SK-N-DZ (cell line): ENCODE results near the gene KDM4B.
A peak's percentile ranks its signal among the peaks of the same experiment; 100 is the strongest.

Source experiments
- DNase-seq: peaks from one replicate; pipeline ENCODE4 v3.0.0-alpha.2; 2015; ENCODE audit warnings: low spot score

Gene KDM4B

GRCh38 chr19:5120321-5120720, 151.4 kb downstream of the KDM4B start:
- no peak for DNase-seq

- no peak for DNase-seq
Measured at GRCh38 chr19:5120833-5121232, 151.9 kb downstream of the KDM4B start.

GRCh38 chr19:5121266-5122120, 152.6 kb downstream of the KDM4B start:
- DNase-seq = no peak

GRCh38 chr19:5122121-5122400, 153.1 kb downstream of the KDM4B start:
- DNase-seq = no peak

GRCh38 chr19:5122671-5123409, 153.9 kb downstream of the KDM4B start:
- no peak for DNase-seq

GRCh38 chr19:5123646-5124045, 154.7 kb downstream of the KDM4B start:
- DNase-seq = no peak

- DNase-seq = no peak
Measured at GRCh38 chr19:5124111-5124855, 155.4 kb downstream of the KDM4B start.

GRCh38 chr19:5125376-5125775, 156.5 kb downstream of the KDM4B start:
- no peak for DNase-seq

- DNase-seq = no peak
Measured at GRCh38 chr19:5125797-5126497, 157.0 kb downstream of the KDM4B start.

GRCh38 chr19:5126498-5127223, 157.7 kb downstream of the KDM4B start:
- no peak for DNase-seq

GRCh38 chr19:5127717-5128116, 158.8 kb downstream of the KDM4B start:
- DNase-seq = peak; percentile 56

GRCh38 chr19:5128251-5128935, 159.5 kb downstream of the KDM4B start:
- DNase-seq = peak; percentile 40

GRCh38 chr19:5128936-5129389, 160.1 kb downstream of the KDM4B start:
- no peak for DNase-seq

GRCh38 chr19:5129691-5130090, 160.8 kb downstream of the KDM4B start:
- DNase-seq = no peak

- DNase-seq = no peak
Measured at GRCh38 chr19:5130371-5131030, 161.6 kb downstream of the KDM4B start.

- DNase-seq = no peak
Measured at GRCh38 chr19:5131031-5131505, 162.2 kb downstream of the KDM4B start.

- DNase-seq = no peak
Measured at GRCh38 chr19:5131506-5132205, 162.7 kb downstream of the KDM4B start.

GRCh38 chr19:5132206-5132560, 163.3 kb downstream of the KDM4B start:
- no peak for DNase-seq
